Lower leg skin (tissue), 4 donors: ENCODE data around the gene ZNF429. TPM values are rescaled to one million over a fixed set of nuclear protein-coding genes. Genes with fewer than 3 reads are reported as not detected.

Experiments used
- DNase-seq, 2 donors: peaks; one replicate each; pipeline ENCODE4 v3.0.0-alpha.2; 2019; ENCODE audit warnings: low spot score in 2 of 2
- H3K4me3 ChIP-seq: fragments of 200-600 bp; sonication (generic); 2 replicates; pipeline ENCODE4 v1.5.1; 2017; ENCODE audit warnings: mild to moderate bottlenecking, low read depth; ENCODE audit not compliant: poor library complexity, severe bottlenecking
- POLR2A ChIP-seq, 2 donors: fragments of 450-650 bp; IDR thresholded peaks; one replicate each; pipeline ENCODE4 v1.6.1; 2016 to 2017; ENCODE audit warnings: antibody characterized with exemption in 2 of 2, mild to moderate bottlenecking in 1 of 2, moderate library complexity in 1 of 2
- WGBS, 2 donors: methylation state at CpG; one replicate each; pipeline ENCODE4 v1.1.5; 2018; 5-methylcytosine and 5-hydroxymethylcytosine counted together
- intact Hi-C: fragments of 100-400 bp; cut with DNase I; formaldehyde crosslinking; loops from one replicate; pipeline ENCODE4 v1.15.0; 2023; ENCODE audit warnings: low total_unique reads
- total RNA-seq, 4 donors: library from RNA; depleted of rRNA; stranded (reverse); fragments of >200 nt; gene quantifications; one replicate each; pipeline ENCODE4 v1.1.0, GENCODE V29; 2016
- TF ChIP-seq, protein P1 (sequence below), 3 donors: fragments of 450-650 bp; IDR thresholded peaks; one replicate each; pipeline ENCODE4 v1.5.1; 2016; ENCODE audit warnings: antibody characterized with exemption in 3 of 3, mild to moderate bottlenecking in 3 of 3, moderate library complexity in 2 of 3

ZNF429 gene
- total RNA-seq, 4 donors from 2014 or later = 5.0 to 14.9 (median 11.8) TPM

DNA sequence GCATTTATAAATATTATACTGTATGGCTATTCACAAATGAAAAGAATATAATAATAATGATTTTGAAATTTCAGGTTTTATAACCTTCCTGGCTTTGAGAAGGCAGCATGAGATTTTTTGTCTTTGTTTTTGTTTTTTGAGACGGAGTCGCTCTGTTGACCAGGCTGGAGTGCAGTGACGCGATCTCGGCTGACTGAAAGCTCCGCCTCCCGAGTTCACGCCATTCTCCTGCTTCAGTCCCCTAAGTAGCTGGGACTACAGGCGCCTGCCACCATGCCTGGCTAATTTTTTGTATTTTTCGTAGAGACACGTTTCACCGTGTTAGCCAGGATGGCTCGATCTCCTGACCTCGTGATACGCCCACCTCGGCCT, 64.1 kb downstream of the ZNF429 start:
- TF ChIP-seq, protein P1, sequence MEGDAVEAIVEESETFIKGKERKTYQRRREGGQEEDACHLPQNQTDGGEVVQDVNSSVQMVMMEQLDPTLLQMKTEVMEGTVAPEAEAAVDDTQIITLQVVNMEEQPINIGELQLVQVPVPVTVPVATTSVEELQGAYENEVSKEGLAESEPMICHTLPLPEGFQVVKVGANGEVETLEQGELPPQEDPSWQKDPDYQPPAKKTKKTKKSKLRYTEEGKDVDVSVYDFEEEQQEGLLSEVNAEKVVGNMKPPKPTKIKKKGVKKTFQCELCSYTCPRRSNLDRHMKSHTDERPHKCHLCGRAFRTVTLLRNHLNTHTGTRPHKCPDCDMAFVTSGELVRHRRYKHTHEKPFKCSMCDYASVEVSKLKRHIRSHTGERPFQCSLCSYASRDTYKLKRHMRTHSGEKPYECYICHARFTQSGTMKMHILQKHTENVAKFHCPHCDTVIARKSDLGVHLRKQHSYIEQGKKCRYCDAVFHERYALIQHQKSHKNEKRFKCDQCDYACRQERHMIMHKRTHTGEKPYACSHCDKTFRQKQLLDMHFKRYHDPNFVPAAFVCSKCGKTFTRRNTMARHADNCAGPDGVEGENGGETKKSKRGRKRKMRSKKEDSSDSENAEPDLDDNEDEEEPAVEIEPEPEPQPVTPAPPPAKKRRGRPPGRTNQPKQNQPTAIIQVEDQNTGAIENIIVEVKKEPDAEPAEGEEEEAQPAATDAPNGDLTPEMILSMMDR (IDR thresholded peaks at IDR 0.05) = no peak
- no peak for TF ChIP-seq POLR2A (IDR thresholded peaks at IDR 0.05)
- DNase-seq = no peak
- intact Hi-C loops = no loop called here
- no peak overlapping the region for H3K4me3 ChIP-seq
- 26 to 82% methylated on average over 16 of the region's 16 CpGs for WGBS, 2 donors

DNA sequence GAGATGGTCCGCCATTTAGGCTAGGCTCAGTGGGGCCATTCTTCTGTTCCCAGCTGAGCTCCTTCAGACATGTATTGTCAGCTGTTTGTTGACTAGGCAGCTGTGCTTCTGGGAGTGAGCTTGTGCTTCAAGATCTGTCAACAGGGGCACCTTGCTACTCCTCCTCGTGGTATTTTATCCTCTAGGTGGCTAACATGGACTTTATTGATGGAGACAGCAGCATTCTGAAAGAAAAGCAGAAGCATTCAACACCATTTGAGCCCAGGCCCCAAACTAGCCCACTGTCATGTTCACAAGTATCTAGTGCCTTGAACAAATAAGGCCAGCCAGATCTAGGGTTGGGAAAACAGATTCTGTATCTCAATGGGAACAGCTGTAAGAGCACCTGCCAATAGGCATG, 65.9 kb downstream of the ZNF429 start:
- TF ChIP-seq, protein P1 (IDR thresholded peaks at IDR 0.05) = no peak
- TF ChIP-seq POLR2A (IDR thresholded peaks at IDR 0.05) = no peak
- WGBS, 2 donors = 64 to 90% methylated on average over 2 of the region's 2 CpGs
- no peak for DNase-seq
- no peak overlapping the region for H3K4me3 ChIP-seq
- intact Hi-C loops = no loop called here

DNA sequence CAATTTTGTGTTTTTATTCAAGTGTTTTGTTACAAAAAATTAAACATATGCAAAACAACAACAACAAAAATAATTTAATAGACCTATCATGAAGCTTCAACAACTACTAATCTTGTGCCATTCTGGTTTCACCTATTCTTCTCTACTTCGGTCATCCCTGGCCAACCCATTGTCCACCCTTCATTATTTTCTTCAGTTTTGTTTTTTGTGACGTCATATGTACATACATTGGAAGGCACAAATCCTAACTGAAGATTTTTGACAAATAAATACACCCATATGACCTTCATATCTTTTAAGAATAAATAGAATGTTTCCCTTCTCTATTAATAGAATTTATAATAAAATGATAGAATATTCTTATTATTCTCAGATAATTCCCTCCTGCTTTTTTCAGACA, 69.2 kb downstream of the ZNF429 start:
- intact Hi-C loops = no loop called here
- 41 to 86% methylated on average over 2 of the region's 2 CpGs for WGBS, 2 donors
- H3K4me3 ChIP-seq = no peak overlapping the region
- DNase-seq = no peak
- TF ChIP-seq POLR2A (IDR thresholded peaks at IDR 0.05) = no peak
- TF ChIP-seq, protein P1 (IDR thresholded peaks at IDR 0.05) = no peak

DNA sequence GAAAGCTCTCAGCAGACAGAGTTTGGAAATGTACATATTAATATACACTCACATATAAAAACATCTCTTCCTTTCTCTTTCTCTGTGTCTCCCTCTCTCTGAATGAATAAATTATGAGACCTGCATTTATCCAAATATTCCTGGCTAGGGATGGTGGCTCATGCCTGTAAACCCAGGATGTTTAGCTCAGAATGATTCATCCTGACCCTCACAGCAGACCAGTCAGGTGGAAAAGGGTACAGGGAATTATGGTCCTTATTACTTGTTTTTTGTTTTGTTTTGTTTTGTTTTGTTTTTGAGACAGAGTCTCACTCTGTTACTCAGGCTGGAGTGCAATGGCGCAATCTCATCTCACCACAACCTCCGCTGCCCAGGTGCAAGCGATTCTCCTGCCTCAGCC, 71.1 kb downstream of the ZNF429 start:
- TF ChIP-seq, protein P1 (IDR thresholded peaks at IDR 0.05) = no peak
- no peak for TF ChIP-seq POLR2A (IDR thresholded peaks at IDR 0.05)
- no peak overlapping the region for H3K4me3 ChIP-seq
- DNase-seq = no peak
- intact Hi-C loops = no loop called here
- 92 to 100% methylated on average over 3 of the region's 3 CpGs for WGBS, 2 donors

DNA sequence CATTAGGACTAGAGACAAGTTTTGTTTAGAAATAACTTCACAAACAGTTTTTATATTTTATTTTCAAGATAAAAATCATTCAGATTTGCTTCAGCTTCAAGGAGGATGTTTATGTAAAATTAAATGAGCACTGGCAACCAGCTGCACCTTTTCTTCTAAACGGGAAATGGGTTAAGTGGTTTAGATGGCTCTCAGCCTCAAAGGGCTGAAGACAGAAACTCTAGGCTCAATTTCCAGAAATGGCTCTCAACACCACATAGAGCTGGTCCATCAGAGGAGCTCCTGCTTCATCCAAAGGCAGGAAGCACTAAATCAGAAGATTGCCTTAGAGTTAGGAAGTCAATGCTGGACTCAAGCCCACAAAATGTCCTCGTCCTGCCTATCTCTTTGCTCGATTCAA, 74.7 kb downstream of the ZNF429 start:
- TF ChIP-seq, protein P1 (IDR thresholded peaks at IDR 0.05) = no peak
- no peak for TF ChIP-seq POLR2A (IDR thresholded peaks at IDR 0.05)
- H3K4me3 ChIP-seq = no peak overlapping the region
- 57 to 62% methylated on average over 3 of the region's 3 CpGs for WGBS, 2 donors
- intact Hi-C loops = no loop called here
- DNase-seq = no peak

DNA sequence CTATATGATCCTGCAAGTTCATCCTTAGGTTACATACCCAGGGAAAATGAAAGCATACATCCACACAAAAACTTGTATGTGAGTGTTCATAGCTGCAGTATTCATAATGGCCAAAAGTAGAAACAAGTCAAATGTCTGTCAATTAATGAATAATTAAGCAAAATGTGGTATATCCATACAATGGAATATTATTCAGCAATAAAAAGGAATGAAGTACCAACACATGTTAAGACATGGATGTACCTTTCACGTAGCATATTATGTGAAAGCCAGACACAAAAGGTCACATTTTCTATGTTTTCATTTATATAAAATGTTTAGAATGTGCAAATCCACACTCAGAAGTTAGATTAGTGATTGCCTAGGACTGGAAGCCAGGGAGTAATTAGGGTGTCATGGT, 75.4 kb downstream of the ZNF429 start:
- 88 to 92% methylated on average over 1 of the region's 1 CpG for WGBS, 2 donors
- TF ChIP-seq, protein P1 (IDR thresholded peaks at IDR 0.05) = no peak
- TF ChIP-seq POLR2A (IDR thresholded peaks at IDR 0.05) = no peak

More for the DNA sequence above, 75.4 kb downstream of the ZNF429 start:
- no peak overlapping the region for H3K4me3 ChIP-seq
- DNase-seq = no peak
- intact Hi-C loops = no loop called here
